Esophagus squamous epithelium (tissue), 4 donors: ENCODE results near the gene TBC1D3B.

Experiments used
- CTCF ChIP-seq, 6 experiments: fragments of 450-650 bp in 4 of 6; fragments of 200-600 bp in 2 of 6; sonication (generic) in 2 of 6; IDR thresholded peaks; one replicate each; pipeline ENCODE4 v1.5.1; 2016 to 2019; ENCODE audit warnings: antibody characterized with exemption in 6 of 6, mild to moderate bottlenecking in 4 of 6, moderate library complexity in 4 of 6
- POLR2A ChIP-seq, 4 donors: fragments of 450-650 bp; IDR thresholded peaks; one replicate each; pipeline ENCODE4 v1.6.1; 2017; ENCODE audit warnings: antibody characterized with exemption in 4 of 4, mild to moderate bottlenecking in 4 of 4, moderate library complexity in 3 of 4

- TF ChIP-seq CTCF (IDR thresholded peaks at IDR 0.05) (no peak), POLR2A (IDR thresholded peaks at IDR 0.05) (no peak)
Observed at GRCh38 chr17:36127199-36127893, 49.1 kb downstream of the TBC1D3B start.
